ENCODE measurements around the gene SAP30.

- TF ChIP-seq, protein P1, sequence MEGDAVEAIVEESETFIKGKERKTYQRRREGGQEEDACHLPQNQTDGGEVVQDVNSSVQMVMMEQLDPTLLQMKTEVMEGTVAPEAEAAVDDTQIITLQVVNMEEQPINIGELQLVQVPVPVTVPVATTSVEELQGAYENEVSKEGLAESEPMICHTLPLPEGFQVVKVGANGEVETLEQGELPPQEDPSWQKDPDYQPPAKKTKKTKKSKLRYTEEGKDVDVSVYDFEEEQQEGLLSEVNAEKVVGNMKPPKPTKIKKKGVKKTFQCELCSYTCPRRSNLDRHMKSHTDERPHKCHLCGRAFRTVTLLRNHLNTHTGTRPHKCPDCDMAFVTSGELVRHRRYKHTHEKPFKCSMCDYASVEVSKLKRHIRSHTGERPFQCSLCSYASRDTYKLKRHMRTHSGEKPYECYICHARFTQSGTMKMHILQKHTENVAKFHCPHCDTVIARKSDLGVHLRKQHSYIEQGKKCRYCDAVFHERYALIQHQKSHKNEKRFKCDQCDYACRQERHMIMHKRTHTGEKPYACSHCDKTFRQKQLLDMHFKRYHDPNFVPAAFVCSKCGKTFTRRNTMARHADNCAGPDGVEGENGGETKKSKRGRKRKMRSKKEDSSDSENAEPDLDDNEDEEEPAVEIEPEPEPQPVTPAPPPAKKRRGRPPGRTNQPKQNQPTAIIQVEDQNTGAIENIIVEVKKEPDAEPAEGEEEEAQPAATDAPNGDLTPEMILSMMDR (conservative IDR thresholded peaks at IDR 0.05; ENCODE audit: low read depth, low read length), result no peak
- TF ChIP-seq RAD21 (IDR thresholded peaks at IDR 0.05; ENCODE audit: low read length), result no peak
- no peak for TF ChIP-seq SMC3 (IDR thresholded peaks at IDR 0.05; ENCODE audit: low read depth, low read length)
- TF ChIP-seq MAFK (IDR thresholded peaks at IDR 0.05; ENCODE audit: low read depth, low read length), result no peak
- TF ChIP-seq CEBPB (IDR thresholded peaks at IDR 0.05; ENCODE audit: low read depth, low read length), result no peak
- no peak for TF ChIP-seq MXI1 (IDR thresholded peaks at IDR 0.05; ENCODE audit: borderline replicate concordance, low read depth, low read length)
- TF ChIP-seq USF2 (IDR thresholded peaks at IDR 0.05; ENCODE audit: low read depth, low read length), result no peak
- TF ChIP-seq POLR2A (IDR thresholded peaks at IDR 0.05; ENCODE audit: low read depth, low read length), result no peak
- no peak for TF ChIP-seq FOS (IDR thresholded peaks at IDR 0.05; ENCODE audit: low read depth, low read length)
- TF ChIP-seq CHD1 (IDR thresholded peaks at IDR 0.05; ENCODE audit: low read depth, low read length), result no peak
- no peak for TF ChIP-seq BHLHE40 (IDR thresholded peaks at IDR 0.05; ENCODE audit: low read depth, low read length)
- TF ChIP-seq RFX5 (IDR thresholded peaks at IDR 0.05; ENCODE audit: low read depth, low read length), result no peak
- no peak for TF ChIP-seq RCOR1 (IDR thresholded peaks at IDR 0.05; ENCODE audit: insufficient replicate concordance, low read length)
Observed at GRCh38 chr4:173370130-173370476, 651 bp upstream of the SAP30 start.
